ENCODE data around the gene HMGN5.

Gene HMGN5

GRCh38 chrX:81201671-81202455, at the start of gene HMGN5, which contains the start of gene SH3BGRL:
Gene HMGN5 (minus strand): TSS chrX:81201913. CDS start chrX:81121549, 80,364 bp downstream.
Gene SH3BGRL (plus strand): TSS chrX:81202102. CDS start chrX:81202201, 99 bp downstream.
- DNase-seq, result peak; percentile 9

DNA sequence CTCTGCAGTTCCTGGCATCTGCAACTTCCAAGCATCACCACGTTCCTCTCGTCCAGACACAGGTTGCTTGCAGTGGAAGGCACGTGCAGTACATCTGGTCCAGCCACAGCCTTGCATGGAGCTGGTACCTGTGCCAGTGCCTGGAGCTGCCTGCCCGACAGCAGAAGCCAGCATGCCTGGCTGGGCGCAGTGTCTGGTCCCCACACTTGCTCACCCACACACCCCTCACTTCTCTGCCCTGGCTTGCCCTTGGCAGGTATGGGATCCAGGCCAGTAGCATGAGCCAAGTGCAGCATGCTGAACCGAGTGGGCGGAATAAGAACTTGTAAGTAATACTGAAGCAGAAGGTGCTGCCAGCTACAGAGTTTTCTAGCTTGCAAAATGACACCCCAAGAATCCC, 40.0 kb upstream of the HMGN5 start:
- no peak for DNase-seq

- no peak for DNase-seq
Observed at GRCh38 chrX:81240701-81241331, 39.1 kb upstream of the HMGN5 start.

- DNase-seq, result no peak
Observed at GRCh38 chrX:81238166-81238565, 36.5 kb upstream of the HMGN5 start.

GRCh38 chrX:81237516-81237915, 35.8 kb upstream of the HMGN5 start:
- DNase-seq, result no peak

DNA sequence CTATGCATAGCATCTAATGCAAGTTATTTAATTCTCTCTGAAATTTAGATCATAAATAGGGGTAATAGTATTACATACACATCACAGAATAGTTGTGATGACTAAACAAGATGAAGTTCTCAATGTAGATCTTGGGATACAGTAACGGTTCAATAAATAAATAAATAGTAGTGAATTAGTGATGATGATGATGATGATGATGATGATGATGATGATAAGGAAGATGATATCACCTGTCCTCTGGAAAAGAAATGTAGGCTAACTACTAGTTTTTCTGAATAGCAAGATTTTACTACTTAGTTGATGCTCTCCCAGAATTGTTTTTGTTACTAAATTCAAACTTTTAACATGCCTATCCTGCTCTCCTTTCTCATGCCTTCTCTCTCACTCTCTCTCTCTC, 30.5 kb upstream of the HMGN5 start:
- no peak for DNase-seq

DNA sequence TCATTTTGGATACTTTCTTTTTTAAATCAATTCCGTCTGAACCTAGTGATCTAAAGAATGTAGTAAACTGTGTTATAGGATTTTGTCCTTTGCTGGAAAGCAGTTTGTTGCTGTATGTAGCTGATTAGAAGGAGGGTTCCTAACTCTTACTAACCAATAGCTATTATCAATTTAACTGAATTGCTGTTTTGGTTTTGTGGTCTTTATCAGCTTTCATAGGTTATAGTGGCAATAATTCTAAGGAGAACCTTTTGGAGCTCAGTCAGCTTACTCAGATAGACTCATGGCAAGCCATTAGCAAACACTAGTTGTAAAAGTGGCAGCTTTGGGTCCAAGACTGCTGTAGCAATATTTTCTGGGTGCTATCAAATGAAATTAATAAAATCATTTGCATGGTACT, 29.8 kb upstream of the HMGN5 start:
- no peak for DNase-seq

- DNase-seq, result no peak
Observed at GRCh38 chrX:81229901-81230300, 28.2 kb upstream of the HMGN5 start.

- no peak for DNase-seq
Observed at GRCh38 chrX:81229229-81229628, 27.5 kb upstream of the HMGN5 start.

DNA sequence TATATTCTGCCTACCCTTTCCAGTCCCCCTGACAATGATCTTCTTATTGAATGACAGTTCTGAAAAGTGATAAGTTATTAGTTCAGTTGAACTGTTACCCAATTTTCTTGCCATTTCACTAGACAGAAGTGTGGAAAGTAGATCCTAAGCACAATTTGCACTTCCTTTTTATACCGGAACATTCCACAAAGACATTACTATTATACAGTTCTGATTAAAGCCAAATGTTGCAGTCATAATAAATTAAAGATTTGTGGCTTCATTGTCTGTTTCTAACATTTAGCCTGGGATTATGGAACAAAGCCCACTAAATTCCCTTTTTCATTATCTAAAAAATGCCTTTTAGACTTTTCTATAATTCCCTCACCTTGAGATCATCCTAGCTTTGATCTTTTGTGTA, 14.0 kb upstream of the HMGN5 start:
- DNase-seq, result no peak

DNA sequence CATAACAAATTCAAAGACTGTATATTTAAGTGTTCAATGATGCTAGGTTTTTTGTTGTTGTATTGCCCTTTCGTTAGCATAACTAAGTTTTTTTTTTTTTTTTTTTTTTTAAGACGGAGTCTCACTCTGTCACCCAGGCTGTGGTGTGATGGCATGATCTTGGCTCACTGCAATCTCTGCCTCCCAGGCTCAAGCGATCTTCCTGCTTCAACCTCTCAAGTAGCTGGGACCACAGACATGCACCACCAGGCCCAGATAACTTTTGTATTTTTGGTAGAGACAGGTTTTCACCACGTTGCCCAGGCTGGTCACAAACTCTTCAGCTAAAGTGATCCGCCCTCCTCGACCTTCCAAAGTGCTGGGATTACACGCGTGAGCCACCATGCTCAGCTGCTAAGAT, 7.2 kb upstream of the HMGN5 start:
- DNase-seq, result no peak

GRCh38 chrX:81206476-81206875, 4.8 kb upstream of the HMGN5 start:
- DNase-seq, result no peak

GRCh38 chrX:81205551-81205950, 3.8 kb upstream of the HMGN5 start:
- no peak for DNase-seq

DNA sequence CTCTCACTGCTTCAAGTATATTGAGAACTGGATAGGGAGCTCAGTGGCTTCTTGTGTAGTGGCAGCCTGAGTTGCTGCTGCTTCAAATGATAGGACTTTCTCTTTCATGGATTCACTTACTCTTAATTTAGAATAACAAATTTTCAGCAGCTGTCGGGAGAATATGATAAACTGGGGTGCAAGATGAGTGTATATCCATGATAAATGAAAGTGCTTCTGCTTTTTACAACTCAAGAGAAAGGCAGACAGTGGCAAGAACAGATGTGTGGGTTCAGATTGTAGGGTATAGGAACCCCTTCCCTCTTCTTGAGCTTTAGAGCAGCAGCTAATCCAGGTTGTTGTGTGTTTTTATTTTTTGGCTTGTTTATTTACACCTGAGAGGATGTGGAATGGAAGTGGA, 1.2 kb upstream of the HMGN5 start:
- no peak for DNase-seq

- no peak for DNase-seq
Observed at GRCh38 chrX:81202456-81202819, 725 bp upstream of the HMGN5 start.

DNA sequence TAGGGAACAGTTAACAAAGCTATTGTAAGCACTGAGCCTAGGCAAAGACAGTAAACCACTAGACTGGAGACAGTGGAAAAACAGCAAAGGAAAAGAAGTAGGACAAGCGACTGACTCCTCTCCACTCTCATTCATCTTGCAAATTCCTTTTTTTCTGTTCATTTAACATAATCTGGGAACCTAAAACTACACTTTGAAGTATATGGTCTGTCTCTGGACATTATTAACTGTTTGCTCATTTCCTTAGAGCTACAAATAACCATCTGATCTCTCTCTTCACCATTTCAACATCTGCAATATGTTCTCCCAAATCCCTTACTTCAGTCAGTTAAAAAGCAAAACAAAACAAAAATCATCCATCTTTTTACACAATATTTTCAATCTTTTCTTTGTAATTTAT, 642 bp downstream of the HMGN5 start:
- no peak for DNase-seq

- DNase-seq, result peak; percentile 2
Observed at GRCh38 chrX:81195712-81196111, 6.0 kb downstream of the HMGN5 start.

DNA sequence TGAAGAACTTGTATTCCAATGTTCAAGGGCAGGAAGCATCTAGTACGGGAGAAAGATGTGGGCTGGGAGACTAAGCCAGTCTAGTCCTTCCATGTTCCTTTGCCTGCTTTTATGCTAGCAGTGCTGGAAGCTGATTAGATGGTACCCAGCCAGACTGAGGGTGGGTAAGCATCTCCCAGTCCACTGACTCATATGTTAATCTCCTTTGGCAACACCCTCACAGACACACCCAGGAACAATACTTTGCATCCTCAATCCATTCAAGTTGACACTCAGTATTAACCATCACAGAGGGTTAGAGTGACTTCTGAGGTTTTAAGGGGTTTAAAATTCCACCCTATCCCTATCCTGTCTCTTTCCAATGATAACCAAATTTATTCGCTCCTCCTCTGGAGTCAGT, 6.5 kb downstream of the HMGN5 start:
- no peak for DNase-seq

- DNase-seq, result no peak
Observed at GRCh38 chrX:81174286-81174685, 27.4 kb downstream of the HMGN5 start.

- no peak for DNase-seq
Observed at GRCh38 chrX:81168391-81168790, 33.3 kb downstream of the HMGN5 start.

- DNase-seq, result peak; percentile 43
Observed at GRCh38 chrX:81121513-81122363, 80.0 kb downstream of the HMGN5 start.

DNA sequence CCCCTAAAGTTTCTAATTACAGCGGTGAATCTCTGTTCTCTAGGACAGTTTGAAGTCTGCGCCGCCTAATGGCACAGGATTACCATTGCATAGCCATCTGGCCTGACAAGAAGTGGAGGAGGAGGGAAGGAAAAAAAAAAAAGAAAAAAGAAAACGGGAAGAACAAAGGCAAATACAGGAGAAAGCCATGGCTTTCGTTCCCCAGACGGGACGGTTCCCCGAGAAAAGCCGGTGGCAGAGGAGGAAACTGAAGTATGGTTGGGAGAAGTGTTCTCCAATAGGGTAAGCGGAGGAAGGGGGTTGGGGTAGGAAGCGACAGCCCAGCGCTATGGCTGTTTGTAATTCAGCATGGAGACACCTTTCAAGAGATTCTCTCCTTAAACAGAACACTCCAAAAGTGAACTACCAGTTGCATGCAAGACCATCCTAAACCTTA, 80.8 kb downstream of the HMGN5 start:
- DNase-seq, result peak; percentile 12

DNA sequence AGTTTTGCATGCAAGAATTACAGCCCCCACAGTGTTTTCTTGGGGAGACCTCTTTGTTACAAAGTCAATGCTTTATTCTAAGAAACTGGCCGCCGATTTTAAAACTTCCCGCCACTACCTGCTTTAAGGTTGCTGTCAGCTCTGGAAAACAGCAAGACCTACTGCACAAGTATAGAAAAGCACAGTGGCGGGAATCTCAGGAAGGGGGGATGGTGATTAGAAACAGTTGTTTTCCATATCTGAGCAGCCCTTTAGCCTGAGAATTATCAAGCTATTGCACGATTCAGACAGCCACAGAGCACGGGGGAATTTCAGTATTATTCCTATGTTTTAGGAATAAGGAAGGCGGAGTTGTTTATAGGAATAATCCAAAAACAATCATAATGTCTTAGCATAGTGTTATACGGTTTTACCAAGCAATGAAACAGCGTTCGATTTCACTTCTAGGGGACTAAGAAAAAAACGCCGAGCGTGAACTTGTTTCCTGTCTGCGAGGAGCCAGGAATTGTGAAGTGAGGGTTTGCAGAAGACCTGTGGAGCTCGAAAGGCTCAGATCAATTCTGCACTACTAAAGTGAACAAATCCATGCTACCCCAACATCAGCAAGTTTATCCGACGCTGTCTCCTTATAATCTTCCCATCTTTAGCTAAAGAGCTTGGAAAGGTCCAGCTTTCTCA, 81.3 kb downstream of the HMGN5 start:
- DNase-seq, result no peak

All from NCI-H146 (cell line).